ENCODE data around the gene WDR20. TPM values are rescaled to one million over a fixed set of nuclear protein-coding genes. Genes with fewer than 3 reads are reported as not detected.

Gene WDR20
- total and polyA plus RNA-seq, 2 donors from 2014 or later, result 12.6 to 44.2 TPM

DNA sequence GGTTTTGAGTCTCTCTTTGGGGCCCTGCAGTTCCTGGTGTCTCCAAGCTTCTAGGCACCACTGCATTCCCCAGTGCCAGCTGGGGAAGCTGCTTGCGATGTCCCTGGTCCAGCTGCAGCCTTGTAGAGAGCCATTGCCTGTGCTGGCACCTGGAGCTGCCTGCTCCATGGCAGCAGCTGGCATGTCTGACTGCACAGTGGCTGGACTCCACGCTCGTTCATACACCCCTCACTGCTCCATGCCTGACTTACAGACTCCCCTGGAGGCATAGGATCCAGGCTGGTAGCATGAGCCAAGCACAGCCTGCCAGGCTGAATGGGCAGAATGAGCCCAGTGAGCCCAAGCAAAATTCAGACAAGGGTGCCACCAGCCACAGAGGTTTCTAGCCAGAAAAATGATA, 21.8 kb upstream of the WDR20 start:
- TF ChIP-seq CTCF (IDR thresholded peaks at IDR 0.05; ENCODE audit: borderline replicate concordance, extremely low read depth, insufficient read depth), result no peak

DNA sequence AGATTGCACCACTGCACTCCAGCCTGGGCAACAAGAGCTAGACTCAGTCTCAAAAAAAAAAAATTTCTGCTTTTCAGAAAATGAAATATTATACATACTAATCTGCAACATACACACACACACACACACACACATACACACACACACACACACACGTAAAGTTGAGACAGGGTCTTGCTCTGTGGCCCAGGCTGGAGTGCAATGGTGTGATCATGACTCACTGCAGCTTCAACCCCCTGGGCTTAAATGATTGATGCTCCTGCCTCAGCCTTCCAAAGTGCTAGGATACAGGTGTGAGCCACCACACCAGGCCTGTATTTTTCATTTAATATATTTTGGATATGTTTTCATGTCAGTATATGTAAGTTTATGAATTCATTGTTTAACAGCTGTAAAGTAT, 18.8 kb upstream of the WDR20 start:
- H3K9ac ChIP-seq (ENCODE audit: low read length in 3 of 3), result no peak overlapping the region
- H3K9me3 ChIP-seq (ENCODE audit: control insufficient read depth in 2 of 3, insufficient read depth in 1 of 3, low read length in 3 of 3), result no peaks in the 10 kb centered on the region
- DNase-seq, result no peak
- H3K27ac ChIP-seq (ENCODE audit: low read depth in 2 of 2, low read length in 2 of 2), result no peak overlapping the region
- H3K27me3 ChIP-seq (ENCODE audit: control insufficient read depth, insufficient read depth, low read length), result no peaks in the 10 kb centered on the region
- no peak overlapping the region for H3K4me3 ChIP-seq (ENCODE audit: low read length in 3 of 3)
- TF ChIP-seq CTCF (IDR thresholded peaks at IDR 0.05; ENCODE audit: borderline replicate concordance, extremely low read depth, insufficient read depth), result no peak
- H3K4me1 ChIP-seq (ENCODE audit: control insufficient read depth in 2 of 3, insufficient read depth in 2 of 3, low read depth in 1 of 3, low read length in 3 of 3), result peaks cover 0 to 5% (median 0%) of the 10 kb centered on the region in 3 donors
- intact Hi-C loops (cut with DNase I), result no loop called here
- no peak for FAIRE-seq
- no peaks in the 10 kb centered on the region for H3K36me3 ChIP-seq (ENCODE audit: control insufficient read depth in 2 of 3, insufficient read depth in 3 of 3, low read length in 3 of 3)

More for the DNA sequence above, 21.8 kb upstream of the WDR20 start:
- FAIRE-seq (no peak), DNase-seq (no peak)
- Histone ChIP-seq H3K4me3 (ENCODE audit: low read length in 3 of 3) (no peak overlapping the region), H3K9me3 (ENCODE audit: control insufficient read depth in 2 of 3, insufficient read depth in 1 of 3, low read length in 3 of 3) (no peaks in the 10 kb centered on the region), H3K27me3 (ENCODE audit: control insufficient read depth, insufficient read depth, low read length) (no peaks in the 10 kb centered on the region), H3K9ac (ENCODE audit: low read length in 3 of 3) (no peak overlapping the region), H3K4me1 (ENCODE audit: control insufficient read depth in 2 of 3, insufficient read depth in 2 of 3, low read depth in 1 of 3, low read length in 3 of 3) (no peaks in the 10 kb centered on the region), H3K27ac (ENCODE audit: low read depth in 2 of 2, low read length in 2 of 2) (no peak overlapping the region), H3K36me3 (ENCODE audit: control insufficient read depth in 2 of 3, insufficient read depth in 3 of 3, low read length in 3 of 3) (no peaks in the 10 kb centered on the region)
- intact Hi-C loops (cut with DNase I), result no loop called here

GRCh38 chr14:102121567-102121966, 18.1 kb upstream of the WDR20 start:
- TF ChIP-seq CTCF (IDR thresholded peaks at IDR 0.05; ENCODE audit: borderline replicate concordance, extremely low read depth, insufficient read depth), result no peak
- Histone ChIP-seq H3K4me3 (ENCODE audit: low read length in 3 of 3) (no peak overlapping the region), H3K36me3 (ENCODE audit: control insufficient read depth in 2 of 3, insufficient read depth in 3 of 3, low read length in 3 of 3) (no peaks in the 10 kb centered on the region), H3K27me3 (ENCODE audit: control insufficient read depth, insufficient read depth, low read length) (no peaks in the 10 kb centered on the region), H3K4me1 (ENCODE audit: control insufficient read depth in 2 of 3, insufficient read depth in 2 of 3, low read depth in 1 of 3, low read length in 3 of 3) (peaks cover 0 to 5% (median 0%) of the 10 kb centered on the region in 3 donors), H3K9me3 (ENCODE audit: control insufficient read depth in 2 of 3, insufficient read depth in 1 of 3, low read length in 3 of 3) (no peaks in the 10 kb centered on the region), H3K27ac (ENCODE audit: low read depth in 2 of 2, low read length in 2 of 2) (no peak overlapping the region), H3K9ac (ENCODE audit: low read length in 3 of 3) (no peak overlapping the region)
- intact Hi-C loops (cut with DNase I), result no loop called here
- DNase-seq (no peak), FAIRE-seq (no peak)

DNA sequence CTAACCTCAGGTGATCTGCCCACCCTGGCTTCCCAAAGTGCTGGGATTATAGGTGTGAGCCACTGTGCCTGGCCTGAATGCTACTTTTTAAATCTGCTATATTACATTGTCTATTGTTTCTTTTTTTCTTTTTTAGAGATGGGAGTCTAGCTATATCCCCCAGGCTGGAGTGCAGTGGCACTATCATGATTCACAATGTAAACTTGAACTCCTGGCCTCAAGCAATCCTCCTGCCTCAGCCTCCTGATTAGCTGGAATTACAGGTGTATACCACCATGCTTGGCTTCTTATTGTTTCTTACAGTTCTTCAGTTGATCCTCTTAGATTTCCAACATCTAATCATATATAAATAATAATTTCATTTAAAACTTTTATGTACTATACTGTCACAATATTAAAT, 15.3 kb upstream of the WDR20 start:
- H3K27me3 ChIP-seq (ENCODE audit: control insufficient read depth, insufficient read depth, low read length), result no peaks in the 10 kb centered on the region
- intact Hi-C loops (cut with DNase I), result no loop called here
- no peak overlapping the region for H3K4me3 ChIP-seq (ENCODE audit: low read length in 3 of 3)
- no peak for TF ChIP-seq CTCF (IDR thresholded peaks at IDR 0.05; ENCODE audit: borderline replicate concordance, extremely low read depth, insufficient read depth)
- H3K9me3 ChIP-seq (ENCODE audit: control insufficient read depth in 2 of 3, insufficient read depth in 1 of 3, low read length in 3 of 3), result no peaks in the 10 kb centered on the region
- H3K27ac ChIP-seq (ENCODE audit: low read depth in 2 of 2, low read length in 2 of 2), result no peak overlapping the region
- H3K4me1 ChIP-seq (ENCODE audit: control insufficient read depth in 2 of 3, insufficient read depth in 2 of 3, low read depth in 1 of 3, low read length in 3 of 3), result peaks cover 0 to 5% (median 0%) of the 10 kb centered on the region in 3 donors
- DNase-seq (no peak), FAIRE-seq (no peak)
- H3K36me3 ChIP-seq (ENCODE audit: control insufficient read depth in 2 of 3, insufficient read depth in 3 of 3, low read length in 3 of 3), result no peaks in the 10 kb centered on the region
- H3K9ac ChIP-seq (ENCODE audit: low read length in 3 of 3), result no peak overlapping the region

Measured in kidney (tissue), 14 donors.